H1 (cell line): ENCODE data around the gene ANKIB1. TPM values are rescaled to one million over a fixed set of nuclear protein-coding genes. Genes with fewer than 3 reads are reported as not detected.

Experiments used
- HDAC2 ChIP-seq, 2 experiments: fragments of 300-600 bp in 1 of 2; sonication (generic) in 1 of 2; IDR thresholded peaks; 2 replicates each; pipeline ENCODE4 v1.6.1; 2011 to 2012; ENCODE audit warnings: low read depth in 2 of 2, low read length in 2 of 2, mild to moderate bottlenecking in 2 of 2, moderate library complexity in 2 of 2, borderline replicate concordance in 1 of 2, inconsistent platforms in 1 of 2
- JUND ChIP-seq: IDR thresholded peaks from 2 replicates; pipeline ENCODE4 v1.6.1; 2011; ENCODE audit warnings: mild to moderate bottlenecking, improper control_type of control experiment, low read length
- KDM4A ChIP-seq: IDR thresholded peaks from one replicate; pipeline ENCODE4 v1.7.1; 2012; ENCODE audit warnings: low read depth, mild to moderate bottlenecking, moderate library complexity, low read length, inconsistent platforms; ENCODE audit not compliant: severe bottlenecking
- SP4 ChIP-seq: IDR thresholded peaks from 2 replicates; pipeline ENCODE4 v1.6.1; 2012; ENCODE audit warnings: low read length, inconsistent platforms
- polyA plus RNA-seq, 7 experiments: library from polyadenylated mRNA; depleted of rRNA in 3 of 7; stranded (reverse) in 5 of 7; unstranded in 2 of 7; fragments of >200 nt in 5 of 7; fragments of 200-250 nt in 2 of 7; gene quantifications; 1 replicate in 5 of 7; 2 replicates in 1 of 7; 4 replicates in 1 of 7; pipeline versions ENCODE4 v1.2.1 to v1.2.3, GENCODE V29; 2011 to 2013; ENCODE audit warnings: missing spikeins in 2 of 7, mixed read lengths in 2 of 7
- total RNA-seq: library from RNA; stranded (reverse); fragmentation: NEBNext Ultra II Directional; extraction: Animal tissue kit (Norgen Biotek cat#: 25700); gene quantifications from 2 replicates; pipeline ENCODE4 v1.2.1, GENCODE V29; 2021
- TF ChIP-seq, protein P1 (sequence below): IDR thresholded peaks from 2 replicates; pipeline ENCODE4 v1.6.1; 2011; ENCODE audit warnings: low read length, improper control_type of control experiment

The ANKIB1 gene
- total and polyA plus RNA-seq, 2 of the 8 experiments (the other 6 are each of a cell fraction or from before 2014, with no cell fraction given), result 19.2 to 43.0 TPM

DNA sequence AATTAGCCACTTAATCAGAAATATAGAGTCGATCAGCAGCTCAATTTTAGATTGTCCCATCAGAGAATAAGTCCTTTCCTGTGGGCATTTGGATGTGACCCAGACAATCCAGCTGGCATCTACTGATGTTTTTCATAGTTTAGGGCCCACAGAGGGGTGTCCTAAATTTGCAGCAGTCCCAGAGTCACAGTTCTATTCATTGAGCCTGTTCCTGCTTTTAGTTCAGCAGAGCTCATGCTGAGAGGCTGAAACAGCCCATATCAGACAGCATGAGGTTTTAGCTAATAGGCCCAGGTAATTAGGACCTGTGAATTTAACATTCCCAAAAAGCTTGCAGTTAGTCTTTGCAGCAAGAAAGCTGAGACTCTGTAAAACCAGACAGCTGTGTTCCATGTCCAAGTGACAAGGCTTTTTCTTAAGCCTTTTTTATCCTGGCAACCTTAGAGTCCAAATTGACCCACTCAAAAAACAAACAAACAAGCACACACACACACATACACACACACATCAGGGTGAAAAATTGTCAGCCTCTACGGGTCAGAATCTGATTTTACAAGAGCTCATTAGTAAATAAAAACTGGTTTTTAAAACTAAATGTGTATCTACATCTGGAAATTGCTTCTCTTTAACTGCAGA, 33.7 kb downstream of the ANKIB1 start (continued):
- TF ChIP-seq KDM4A (no peak), SP4 (no peak), HDAC2 (IDR thresholded peaks at IDR 0.05; ENCODE audit: borderline replicate concordance in 1 of 2, low read depth in 2 of 2, low read length in 2 of 2) (no peak), JUND (no peak)
- TF ChIP-seq, protein P1, sequence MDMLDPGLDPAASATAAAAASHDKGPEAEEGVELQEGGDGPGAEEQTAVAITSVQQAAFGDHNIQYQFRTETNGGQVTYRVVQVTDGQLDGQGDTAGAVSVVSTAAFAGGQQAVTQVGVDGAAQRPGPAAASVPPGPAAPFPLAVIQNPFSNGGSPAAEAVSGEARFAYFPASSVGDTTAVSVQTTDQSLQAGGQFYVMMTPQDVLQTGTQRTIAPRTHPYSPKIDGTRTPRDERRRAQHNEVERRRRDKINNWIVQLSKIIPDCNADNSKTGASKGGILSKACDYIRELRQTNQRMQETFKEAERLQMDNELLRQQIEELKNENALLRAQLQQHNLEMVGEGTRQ, result no peak
- TF ChIP-seq, all 59 proteins: peak for 0
